ENCODE data around the gene GP9. TPM values are rescaled to one million over a fixed set of nuclear protein-coding genes. Genes with fewer than 3 reads are reported as not detected.

Gene GP9
- total and polyA plus RNA-seq, 2 experiments from 2014 or later: not detected

DNA sequence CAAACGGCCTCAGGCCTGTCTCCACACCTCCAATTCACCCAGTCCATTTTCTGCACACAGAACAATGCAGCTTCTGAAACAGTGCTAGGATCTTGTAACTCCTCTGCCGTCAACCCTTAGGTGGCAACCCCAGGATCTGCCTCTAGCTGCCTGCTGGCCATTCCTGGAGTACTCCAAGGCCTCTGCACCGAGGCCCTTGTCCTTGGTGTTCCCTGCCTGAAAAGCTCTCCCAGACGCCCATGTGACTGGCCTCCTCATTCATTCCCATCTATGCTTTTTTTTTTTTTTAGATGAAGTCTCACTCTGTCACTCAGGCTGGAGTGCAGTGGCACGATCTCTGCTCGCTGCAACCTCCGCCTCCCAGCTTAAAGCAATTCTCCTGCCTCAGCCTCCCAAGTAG, 42.7 kb downstream of the GP9 start:
- peaks cover 79% of the 10 kb centered on the region for H3K79me2 ChIP-seq
- WGBS (ENCODE audit: low lambda C conversion rate, missing lambda C conversion rate): 85% methylated on average over 7 of the region's 7 CpGs
- no peak overlapping the region for H3K4me2 ChIP-seq
- H2AFZ ChIP-seq: no peak overlapping the region
- H3K27ac ChIP-seq: no peak overlapping the region
- no peak for DNase-seq (ENCODE audit: low spot score)
- H3K9me2 ChIP-seq (replicated peaks; ENCODE audit: insufficient read depth): no peaks in the 10 kb centered on the region
- H4K20me1 ChIP-seq (ENCODE audit: insufficient read depth, poor library complexity, severe bottlenecking): peaks cover 53% of the 10 kb centered on the region
- H3K9me3 ChIP-seq (ENCODE audit: low read depth): no peaks in the 10 kb centered on the region
- TF ChIP-seq EZH2phosphoT487 (IDR thresholded peaks at IDR 0.05; ENCODE audit: low read depth, severe bottlenecking, unreplicated experiment): no peak
- no peak for TF ChIP-seq EZH2 (IDR thresholded peaks at IDR 0.05; ENCODE audit: borderline replicate concordance)
- TF ChIP-seq, protein P1, sequence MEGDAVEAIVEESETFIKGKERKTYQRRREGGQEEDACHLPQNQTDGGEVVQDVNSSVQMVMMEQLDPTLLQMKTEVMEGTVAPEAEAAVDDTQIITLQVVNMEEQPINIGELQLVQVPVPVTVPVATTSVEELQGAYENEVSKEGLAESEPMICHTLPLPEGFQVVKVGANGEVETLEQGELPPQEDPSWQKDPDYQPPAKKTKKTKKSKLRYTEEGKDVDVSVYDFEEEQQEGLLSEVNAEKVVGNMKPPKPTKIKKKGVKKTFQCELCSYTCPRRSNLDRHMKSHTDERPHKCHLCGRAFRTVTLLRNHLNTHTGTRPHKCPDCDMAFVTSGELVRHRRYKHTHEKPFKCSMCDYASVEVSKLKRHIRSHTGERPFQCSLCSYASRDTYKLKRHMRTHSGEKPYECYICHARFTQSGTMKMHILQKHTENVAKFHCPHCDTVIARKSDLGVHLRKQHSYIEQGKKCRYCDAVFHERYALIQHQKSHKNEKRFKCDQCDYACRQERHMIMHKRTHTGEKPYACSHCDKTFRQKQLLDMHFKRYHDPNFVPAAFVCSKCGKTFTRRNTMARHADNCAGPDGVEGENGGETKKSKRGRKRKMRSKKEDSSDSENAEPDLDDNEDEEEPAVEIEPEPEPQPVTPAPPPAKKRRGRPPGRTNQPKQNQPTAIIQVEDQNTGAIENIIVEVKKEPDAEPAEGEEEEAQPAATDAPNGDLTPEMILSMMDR (IDR thresholded peaks at IDR 0.05; ENCODE audit: poor library complexity): no peak
- H3K4me3 ChIP-seq: no peak overlapping the region
- no peaks in the 10 kb centered on the region for H3K27me3 ChIP-seq
- H3K4me1 ChIP-seq (ENCODE audit: insufficient read depth): no peaks in the 10 kb centered on the region
- no peaks in the 10 kb centered on the region for H3K36me3 ChIP-seq (replicated peaks; ENCODE audit: insufficient read depth, low read depth)

DNA sequence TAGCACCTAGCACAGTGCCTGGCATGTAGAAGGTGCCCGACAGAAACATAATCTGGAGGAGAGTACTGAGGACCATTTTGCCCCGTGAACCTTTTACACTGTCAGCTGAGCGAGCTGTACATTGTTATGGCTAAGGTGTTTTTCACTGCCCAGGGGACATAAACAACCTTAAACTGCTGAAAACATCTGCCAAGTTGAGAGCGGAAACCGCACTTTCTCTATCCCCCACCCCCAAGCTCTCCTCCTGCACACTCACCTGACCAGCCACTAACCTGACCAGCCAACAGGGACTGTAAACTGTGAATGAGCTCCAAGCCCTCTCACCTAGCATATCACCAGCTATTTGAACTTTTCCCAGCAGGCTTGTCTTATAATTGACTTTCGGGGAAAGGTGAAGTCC, 43.5 kb downstream of the GP9 start:
- Histone ChIP-seq H3K4me3 (no peak overlapping the region), H3K27ac (no peak overlapping the region), H3K9me3 (ENCODE audit: low read depth) (no peaks in the 10 kb centered on the region), H4K20me1 (ENCODE audit: insufficient read depth, poor library complexity, severe bottlenecking) (peaks cover 58% of the 10 kb centered on the region), H3K27me3 (no peaks in the 10 kb centered on the region), H3K79me2 (peaks cover 78% of the 10 kb centered on the region), H3K4me1 (ENCODE audit: insufficient read depth) (no peaks in the 10 kb centered on the region), H2AFZ (no peak overlapping the region), H3K36me3 (replicated peaks; ENCODE audit: insufficient read depth, low read depth) (no peaks in the 10 kb centered on the region), H3K9me2 (replicated peaks; ENCODE audit: insufficient read depth) (no peaks in the 10 kb centered on the region), H3K4me2 (no peak overlapping the region)
- no peak for DNase-seq (ENCODE audit: low spot score)
- TF ChIP-seq, protein P1 (IDR thresholded peaks at IDR 0.05; ENCODE audit: poor library complexity): no peak
- TF ChIP-seq EZH2 (IDR thresholded peaks at IDR 0.05; ENCODE audit: borderline replicate concordance) (no peak), EZH2phosphoT487 (IDR thresholded peaks at IDR 0.05; ENCODE audit: low read depth, severe bottlenecking, unreplicated experiment) (no peak)
- WGBS (ENCODE audit: low lambda C conversion rate, missing lambda C conversion rate): 92% methylated on average over 6 of the region's 6 CpGs

DNA sequence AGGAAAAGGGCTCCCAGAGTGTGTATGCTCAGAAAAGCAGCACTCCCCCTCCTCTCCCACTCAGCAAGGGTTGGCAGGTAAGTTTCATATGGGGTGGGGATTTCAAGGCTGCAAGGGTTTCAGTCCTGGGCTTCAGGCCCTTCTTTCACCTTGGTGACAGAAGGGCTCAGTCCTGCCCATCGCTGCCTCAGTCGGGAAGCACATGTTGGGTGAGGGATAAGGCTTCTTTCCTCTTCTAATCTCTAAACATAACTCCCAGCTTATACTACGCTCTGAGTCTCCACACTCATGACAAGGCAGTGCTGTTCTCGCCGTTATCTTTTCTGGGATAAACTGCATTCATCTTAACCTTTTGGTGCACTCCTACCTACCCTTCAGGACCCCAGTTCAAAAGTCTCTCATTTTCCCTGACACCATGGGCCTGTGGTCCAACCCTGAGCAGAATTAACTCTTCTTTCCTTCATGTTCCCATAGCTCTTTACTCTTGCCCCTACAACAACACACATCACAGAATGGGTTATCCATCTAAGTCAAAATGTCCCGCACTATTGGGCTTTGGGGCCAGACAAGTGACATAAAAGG, 44.0 kb downstream of the GP9 start:
- no peak for TF ChIP-seq EZH2 (IDR thresholded peaks at IDR 0.05; ENCODE audit: borderline replicate concordance)
- TF ChIP-seq EZH2phosphoT487 (IDR thresholded peaks at IDR 0.05; ENCODE audit: low read depth, severe bottlenecking, unreplicated experiment): no peak
- Histone ChIP-seq H3K4me1 (ENCODE audit: insufficient read depth) (no peaks in the 10 kb centered on the region), H4K20me1 (ENCODE audit: insufficient read depth, poor library complexity, severe bottlenecking) (peaks cover 58% of the 10 kb centered on the region), H3K79me2 (peaks cover 76% of the 10 kb centered on the region), H2AFZ (no peak overlapping the region), H3K27ac (no peak overlapping the region), H3K9me2 (replicated peaks; ENCODE audit: insufficient read depth) (no peaks in the 10 kb centered on the region), H3K9me3 (ENCODE audit: low read depth) (no peaks in the 10 kb centered on the region), H3K4me3 (no peak overlapping the region), H3K27me3 (no peaks in the 10 kb centered on the region), H3K36me3 (replicated peaks; ENCODE audit: insufficient read depth, low read depth) (no peaks in the 10 kb centered on the region), H3K4me2 (no peak overlapping the region)
- WGBS (ENCODE audit: low lambda C conversion rate, missing lambda C conversion rate): 73% methylated on average over 6 of the region's 6 CpGs
- DNase-seq (ENCODE audit: low spot score): no peak

DNA sequence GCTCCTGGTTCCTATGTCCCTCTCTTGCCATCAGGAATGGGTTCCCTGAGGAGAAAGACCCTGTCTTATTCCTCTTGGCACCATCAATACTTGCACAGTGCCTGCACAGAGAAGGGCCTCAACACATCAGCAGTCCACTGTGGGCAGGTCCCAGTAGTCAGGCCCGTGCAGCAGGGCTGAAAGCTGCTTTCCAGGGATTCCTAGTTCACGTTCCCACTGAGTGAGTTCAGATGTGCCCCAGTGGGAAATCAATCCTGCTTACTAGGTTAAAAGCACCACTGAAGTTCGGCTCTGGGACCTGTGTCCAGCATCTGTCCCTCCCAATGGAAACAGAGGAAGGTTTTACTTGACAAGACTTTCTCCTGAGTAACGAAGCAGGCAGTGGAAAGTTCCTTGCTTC, 45.3 kb downstream of the GP9 start:
- TF ChIP-seq, protein P1 (IDR thresholded peaks at IDR 0.05; ENCODE audit: poor library complexity): no peak
- Histone ChIP-seq H2AFZ (no peak overlapping the region), H3K9me3 (ENCODE audit: low read depth) (no peaks in the 10 kb centered on the region), H3K4me3 (no peak overlapping the region), H3K9me2 (replicated peaks; ENCODE audit: insufficient read depth) (no peaks in the 10 kb centered on the region), H4K20me1 (ENCODE audit: insufficient read depth, poor library complexity, severe bottlenecking) (peaks cover 49% of the 10 kb centered on the region), H3K27me3 (no peaks in the 10 kb centered on the region), H3K79me2 (peaks cover 75% of the 10 kb centered on the region), H3K4me2 (no peak overlapping the region), H3K27ac (no peak overlapping the region), H3K4me1 (ENCODE audit: insufficient read depth) (no peaks in the 10 kb centered on the region), H3K36me3 (replicated peaks; ENCODE audit: insufficient read depth, low read depth) (no peaks in the 10 kb centered on the region)
- WGBS (ENCODE audit: low lambda C conversion rate, missing lambda C conversion rate): 87% methylated on average over 4 of the region's 4 CpGs
- DNase-seq (ENCODE audit: low spot score): no peak
